Sigmoid colon (tissue), 7 donors: ENCODE measurements around the gene PRKCZ. TPM values are rescaled to one million over a fixed set of nuclear protein-coding genes. Genes with fewer than 3 reads are reported as not detected.

Source experiments
- DNase-seq: peaks from one replicate; pipeline ENCODE4 v3.0.0-alpha.2; 2019
- H3K27ac ChIP-seq, 4 donors: fragments of 200-600 bp; sonication (generic); one replicate each; pipeline ENCODE4 v1.5.1; 2016 to 2019; ENCODE audit warnings: mild to moderate bottlenecking in 1 of 4
- H3K27me3 ChIP-seq, 3 donors: fragments of 200-600 bp; sonication (generic); one replicate each; pipeline ENCODE4 v1.5.1; 2019; ENCODE audit warnings: mild to moderate bottlenecking in 1 of 3
- H3K36me3 ChIP-seq, 4 donors: fragments of 200-600 bp; sonication (generic); one replicate each; pipeline ENCODE4 v1.5.1; 2016 to 2019
- H3K4me1 ChIP-seq, 4 donors: fragments of 200-600 bp; sonication (generic); one replicate each; pipeline ENCODE4 v1.5.1; 2017 to 2019
- H3K4me3 ChIP-seq, 4 donors: fragments of 200-600 bp; sonication (generic); one replicate each; pipeline ENCODE4 v1.5.1; 2017 to 2019; ENCODE audit warnings: mild to moderate bottlenecking in 2 of 4, moderate library complexity in 1 of 4
- H3K9me3 ChIP-seq, 4 donors: fragments of 200-600 bp in 3 of 4; sonication (generic) in 3 of 4; one replicate each; pipeline versions ENCODE4 v1.5.1 to v1.6.1; 2013 to 2019
- CTCF ChIP-seq, 4 experiments: fragments of 450-650 bp in 3 of 4; fragments of 200-600 bp in 1 of 4; IDR thresholded peaks; one replicate each; pipeline ENCODE4 v1.5.1; 2016 to 2019; ENCODE audit warnings: antibody characterized with exemption in 4 of 4, mild to moderate bottlenecking in 3 of 4, moderate library complexity in 2 of 4
- EP300 ChIP-seq, 4 donors: sonication (generic); formaldehyde crosslinking; IDR thresholded peaks; one replicate each; pipeline ENCODE4 v1.6.1; 2017; ENCODE audit warnings: antibody characterized with exemption in 4 of 4
- POLR2A ChIP-seq, 2 donors: fragments of 450-650 bp; IDR thresholded peaks; one replicate each; pipeline ENCODE4 v1.6.1; 2016; ENCODE audit warnings: antibody characterized with exemption in 2 of 2, mild to moderate bottlenecking in 2 of 2, moderate library complexity in 2 of 2
- POLR2AphosphoS5 ChIP-seq, 4 donors: sonication (generic); formaldehyde crosslinking; IDR thresholded peaks; one replicate each; pipeline ENCODE4 v1.6.1; 2017; ENCODE audit warnings: antibody characterized with exemption in 4 of 4
- WGBS, 2 donors: extraction: QIAGEN DNeasy Blood & Tissue Kit; methylation state at CpG; one replicate each; pipeline ENCODE4 v1.1.7; 2013; 5-methylcytosine and 5-hydroxymethylcytosine counted together
- intact Hi-C: fragments of 100-400 bp; cut with DNase I; formaldehyde crosslinking; loops from one replicate; pipeline ENCODE4 v1.15.1; 2023
- polyA plus RNA-seq, 3 donors: library from polyadenylated mRNA; stranded (reverse); fragments of 200-250 nt; gene quantifications; one replicate each; pipeline ENCODE4 v1.2.3, GENCODE V29; 2013
- total RNA-seq, 4 donors: library from RNA; depleted of rRNA; stranded (reverse); fragments of >200 nt; gene quantifications; one replicate each; pipeline ENCODE4 v1.1.0, GENCODE V29; 2016
- donor health status: healthy with polysubstance abuse.
- donor health status: Bipolar disorder and iron deficiency.
- donor health status: healthy.

Gene PRKCZ
- total and polyA plus RNA-seq, 7 donors = 1.4 to 52.9 (median 4.8) TPM

- intact Hi-C loops = no loop called here
- H3K4me3 ChIP-seq = no peak overlapping the region
- H3K36me3 ChIP-seq = no peaks in the 10 kb centered on the region
- peaks cover under 1 to 3% (median 2%) of the 10 kb centered on the region in 4 donors for H3K9me3 ChIP-seq
- 91 to 95% methylated on average over 35 of the region's 35 CpGs for WGBS, 2 donors
- no peaks in the 10 kb centered on the region for H3K4me1 ChIP-seq
- peaks cover 0 to 18% (median 11%) of the 10 kb centered on the region in 3 donors for H3K27me3 ChIP-seq
- DNase-seq = no peak
- TF ChIP-seq EP300 (IDR thresholded peaks at IDR 0.05) = no peak
- no peak for TF ChIP-seq POLR2A (IDR thresholded peaks at IDR 0.05)
- TF ChIP-seq CTCF (IDR thresholded peaks at IDR 0.05) = no peak
- TF ChIP-seq POLR2AphosphoS5 (IDR thresholded peaks at IDR 0.05) = no peak
- no peak overlapping the region for H3K27ac ChIP-seq
Measured at GRCh38 chr1:2059290-2059953, 9.2 kb downstream of the PRKCZ start.

GRCh38 chr1:2060072-2060471 lies 9.9 kb downstream of the PRKCZ start:
- H3K4me3 ChIP-seq = no peak overlapping the region
- DNase-seq = no peak
- 92 to 94% methylated on average over 15 of the region's 15 CpGs for WGBS, 2 donors
- TF ChIP-seq POLR2AphosphoS5 (IDR thresholded peaks at IDR 0.05) (no peak), CTCF (IDR thresholded peaks at IDR 0.05) (no peak), POLR2A (IDR thresholded peaks at IDR 0.05) (no peak), EP300 (IDR thresholded peaks at IDR 0.05) (no peak)
- H3K9me3 ChIP-seq = peaks cover 3 to 7% (median 4%) of the 10 kb centered on the region in 4 donors
- H3K36me3 ChIP-seq = no peaks in the 10 kb centered on the region
- H3K27me3 ChIP-seq = peaks cover 0 to 18% (median 11%) of the 10 kb centered on the region in 3 donors
- intact Hi-C loops = no loop called here
- H3K27ac ChIP-seq = no peak overlapping the region
- H3K4me1 ChIP-seq = no peaks in the 10 kb centered on the region

- no peak overlapping the region for H3K27ac ChIP-seq
- peaks cover 0 to 18% (median 11%) of the 10 kb centered on the region in 3 donors for H3K27me3 ChIP-seq
- intact Hi-C loops = no loop called here
- H3K4me1 ChIP-seq = no peaks in the 10 kb centered on the region
- 94 to 95% methylated on average over 23 of the region's 23 CpGs for WGBS, 2 donors
- H3K36me3 ChIP-seq = no peaks in the 10 kb centered on the region
- TF ChIP-seq EP300 (IDR thresholded peaks at IDR 0.05) (no peak), POLR2AphosphoS5 (IDR thresholded peaks at IDR 0.05) (no peak), CTCF (IDR thresholded peaks at IDR 0.05) (no peak), POLR2A (IDR thresholded peaks at IDR 0.05) (no peak)
- H3K9me3 ChIP-seq = peaks cover 3 to 7% (median 4%) of the 10 kb centered on the region in 4 donors
- H3K4me3 ChIP-seq = no peak overlapping the region
- DNase-seq = no peak
Measured at GRCh38 chr1:2060535-2060934, 10.3 kb downstream of the PRKCZ start.

GRCh38 chr1:2061065-2061778 lies 11.0 kb downstream of the PRKCZ start:
- peaks cover 0 to 18% (median 11%) of the 10 kb centered on the region in 3 donors for H3K27me3 ChIP-seq
- no peak for TF ChIP-seq EP300 (IDR thresholded peaks at IDR 0.05)
- TF ChIP-seq POLR2AphosphoS5 (IDR thresholded peaks at IDR 0.05) = no peak
- TF ChIP-seq CTCF (IDR thresholded peaks at IDR 0.05) = no peak
- no peak for TF ChIP-seq POLR2A (IDR thresholded peaks at IDR 0.05)
- no peak overlapping the region for H3K27ac ChIP-seq
- 87 to 90% methylated on average over 28 of the region's 28 CpGs for WGBS, 2 donors
- H3K4me1 ChIP-seq = no peaks in the 10 kb centered on the region
- no peaks in the 10 kb centered on the region for H3K36me3 ChIP-seq
- peaks cover 3 to 7% (median 4%) of the 10 kb centered on the region in 4 donors for H3K9me3 ChIP-seq
- H3K4me3 ChIP-seq = no peak overlapping the region
- DNase-seq = no peak
- intact Hi-C loops = no loop called here
